ENCODE measurements around the gene SMURF1. TPM values are rescaled to one million over a fixed set of nuclear protein-coding genes. Genes with fewer than 3 reads are reported as not detected.
A peak's percentile ranks its signal among the peaks of the same experiment; 100 is the strongest.

The SMURF1 gene
- total and polyA plus RNA-seq, 2 experiments from 2014 or later, result 12.4 to 21.7 TPM

- over 99% methylated on average over 16 of the region's 16 CpGs for WGBS (ENCODE audit: low lambda C conversion rate, missing lambda C conversion rate)
- Histone ChIP-seq H3K4me1 (ENCODE audit: insufficient read depth) (peaks cover 3% of the 10 kb centered on the region), H3K4me2 (no peak overlapping the region), H2AFZ (no peak overlapping the region), H3K36me3 (replicated peaks; ENCODE audit: insufficient read depth, low read depth) (no peaks in the 10 kb centered on the region), H3K27ac (no peak overlapping the region), H3K27me3 (no peaks in the 10 kb centered on the region), H3K4me3 (no peak overlapping the region), H3K79me2 (peaks cover 2% of the 10 kb centered on the region), H4K20me1 (ENCODE audit: insufficient read depth, poor library complexity, severe bottlenecking) (no peaks in the 10 kb centered on the region), H3K9me3 (ENCODE audit: low read depth) (no peaks in the 10 kb centered on the region), H3K9me2 (replicated peaks; ENCODE audit: insufficient read depth) (no peaks in the 10 kb centered on the region)
- DNase-seq (ENCODE audit: low spot score), result no peak
- TF ChIP-seq CTCF (IDR thresholded peaks at IDR 0.05; ENCODE audit: poor library complexity) (no peak), EZH2phosphoT487 (IDR thresholded peaks at IDR 0.05; ENCODE audit: low read depth, severe bottlenecking, unreplicated experiment) (no peak), EZH2 (IDR thresholded peaks at IDR 0.05; ENCODE audit: borderline replicate concordance) (no peak)
Observed at GRCh38 chr7:99037327-99037940, 106.5 kb downstream of the SMURF1 start.

- no peaks in the 10 kb centered on the region for H4K20me1 ChIP-seq (ENCODE audit: insufficient read depth, poor library complexity, severe bottlenecking)
- H3K4me3 ChIP-seq, result no peak overlapping the region
- H2AFZ ChIP-seq, result no peak overlapping the region
- TF ChIP-seq CTCF (IDR thresholded peaks at IDR 0.05; ENCODE audit: poor library complexity) (peak; percentile 27), EZH2phosphoT487 (IDR thresholded peaks at IDR 0.05; ENCODE audit: low read depth, severe bottlenecking, unreplicated experiment) (no peak), EZH2 (IDR thresholded peaks at IDR 0.05; ENCODE audit: borderline replicate concordance) (no peak)
- DNase-seq (ENCODE audit: low spot score), result peak; percentile 34
- WGBS (ENCODE audit: low lambda C conversion rate, missing lambda C conversion rate), result 87% methylated on average over 11 of the region's 11 CpGs
- no peaks in the 10 kb centered on the region for H3K4me1 ChIP-seq (ENCODE audit: insufficient read depth)
- peaks cover 4% of the 10 kb centered on the region for H3K36me3 ChIP-seq (replicated peaks; ENCODE audit: insufficient read depth, low read depth)
- no peaks in the 10 kb centered on the region for H3K9me2 ChIP-seq (replicated peaks; ENCODE audit: insufficient read depth)
- peaks cover 2% of the 10 kb centered on the region for H3K79me2 ChIP-seq
- no peak overlapping the region for H3K4me2 ChIP-seq
- H3K27ac ChIP-seq, result no peak overlapping the region
- H3K27me3 ChIP-seq, result no peaks in the 10 kb centered on the region
- no peaks in the 10 kb centered on the region for H3K9me3 ChIP-seq (ENCODE audit: low read depth)
Observed at GRCh38 chr7:99036546-99037111, 107.3 kb downstream of the SMURF1 start.

- no peak overlapping the region for H3K4me3 ChIP-seq
- no peak for DNase-seq (ENCODE audit: low spot score)
- H3K79me2 ChIP-seq, result peaks cover 2% of the 10 kb centered on the region
- H4K20me1 ChIP-seq (ENCODE audit: insufficient read depth, poor library complexity, severe bottlenecking), result no peaks in the 10 kb centered on the region
- H2AFZ ChIP-seq, result no peak overlapping the region
- H3K36me3 ChIP-seq (replicated peaks; ENCODE audit: insufficient read depth, low read depth), result peaks cover 4% of the 10 kb centered on the region
- H3K4me1 ChIP-seq (ENCODE audit: insufficient read depth), result no peaks in the 10 kb centered on the region
- no peaks in the 10 kb centered on the region for H3K9me2 ChIP-seq (replicated peaks; ENCODE audit: insufficient read depth)
- H3K4me2 ChIP-seq, result no peak overlapping the region
- WGBS (ENCODE audit: low lambda C conversion rate, missing lambda C conversion rate), result 96% methylated on average over 26 of the region's 26 CpGs
- H3K27ac ChIP-seq, result no peak overlapping the region
- no peaks in the 10 kb centered on the region for H3K27me3 ChIP-seq
- H3K9me3 ChIP-seq (ENCODE audit: low read depth), result no peaks in the 10 kb centered on the region
- TF ChIP-seq EZH2 (IDR thresholded peaks at IDR 0.05; ENCODE audit: borderline replicate concordance) (no peak), EZH2phosphoT487 (IDR thresholded peaks at IDR 0.05; ENCODE audit: low read depth, severe bottlenecking, unreplicated experiment) (no peak), CTCF (IDR thresholded peaks at IDR 0.05; ENCODE audit: poor library complexity) (no peak)
Observed at GRCh38 chr7:99035723-99036545, 108.0 kb downstream of the SMURF1 start.

All from hepatocyte (in vitro differentiated cells).